NOMO-1 (cell line): ENCODE data around the gene XKR8.
A peak's percentile ranks its signal among the peaks of the same experiment; 100 is the strongest.

Source experiments
- DNase-seq, 2 experiments: peaks; one replicate each; lab custom pipeline; 2025; ENCODE audit not compliant: unreplicated experiment in 2 of 2; lab: John Stamatoyannopoulos, UW

XKR8 gene, protein sequence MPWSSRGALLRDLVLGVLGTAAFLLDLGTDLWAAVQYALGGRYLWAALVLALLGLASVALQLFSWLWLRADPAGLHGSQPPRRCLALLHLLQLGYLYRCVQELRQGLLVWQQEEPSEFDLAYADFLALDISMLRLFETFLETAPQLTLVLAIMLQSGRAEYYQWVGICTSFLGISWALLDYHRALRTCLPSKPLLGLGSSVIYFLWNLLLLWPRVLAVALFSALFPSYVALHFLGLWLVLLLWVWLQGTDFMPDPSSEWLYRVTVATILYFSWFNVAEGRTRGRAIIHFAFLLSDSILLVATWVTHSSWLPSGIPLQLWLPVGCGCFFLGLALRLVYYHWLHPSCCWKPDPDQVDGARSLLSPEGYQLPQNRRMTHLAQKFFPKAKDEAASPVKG

DNA sequence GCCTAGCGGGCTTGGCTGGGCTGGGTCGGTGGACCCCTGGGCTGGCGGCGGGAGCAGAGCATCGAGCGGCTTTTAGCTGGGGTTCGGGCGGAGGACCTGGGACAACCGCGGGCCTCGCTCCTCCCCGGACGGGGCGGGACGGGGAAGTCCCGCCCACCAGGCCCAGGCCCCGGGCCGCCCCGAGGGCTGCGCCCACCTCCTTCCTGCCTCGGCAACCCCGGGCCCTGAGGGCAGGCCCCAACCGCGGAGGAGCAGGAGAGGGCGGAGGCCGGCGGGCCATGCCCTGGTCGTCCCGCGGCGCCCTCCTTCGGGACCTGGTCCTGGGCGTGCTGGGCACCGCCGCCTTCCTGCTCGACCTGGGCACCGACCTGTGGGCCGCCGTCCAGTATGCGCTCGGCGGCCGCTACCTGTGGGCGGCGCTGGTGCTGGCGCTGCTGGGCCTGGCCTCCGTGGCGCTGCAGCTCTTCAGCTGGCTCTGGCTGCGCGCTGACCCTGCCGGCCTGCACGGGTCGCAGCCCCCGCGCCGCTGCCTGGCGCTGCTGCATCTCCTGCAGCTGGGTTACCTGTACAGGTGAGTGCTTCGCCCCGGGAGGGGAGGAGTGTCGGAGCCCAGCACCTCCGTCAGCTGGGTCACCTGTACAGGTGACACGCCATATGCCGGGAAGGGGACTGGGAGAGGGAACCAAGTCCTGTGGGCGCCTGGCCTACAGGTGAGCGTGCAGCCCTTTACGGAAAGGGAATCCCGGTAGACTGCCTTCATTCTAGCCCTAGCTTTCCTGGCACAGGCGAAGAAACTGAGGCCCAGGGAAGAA lies at the start of gene XKR8:
Gene XKR8 (plus strand): TSS at position 182 of the 812 bp plus-strand sequence. CDS start 97 bp downstream, at position 279.
- DNase-seq: peak; percentile 73 to 83

DNA sequence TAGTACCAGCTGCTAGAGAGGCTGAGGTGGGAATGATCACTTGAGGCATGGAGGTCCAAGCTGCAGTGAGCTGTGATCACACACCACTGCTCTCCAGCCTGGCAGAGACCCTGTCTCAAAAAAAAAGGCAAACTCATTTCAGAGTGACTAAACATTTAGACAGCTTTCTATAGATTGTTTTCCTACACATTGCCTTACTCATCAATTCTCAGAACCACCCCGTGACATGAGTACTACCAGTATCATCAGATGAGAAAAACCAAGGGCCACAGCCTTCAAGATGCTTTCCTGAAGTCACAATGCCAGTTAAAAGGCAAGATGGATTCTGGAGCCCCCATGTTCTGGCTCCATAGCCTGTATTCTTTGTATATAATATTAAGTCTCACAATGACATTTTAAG lies 47.3 kb upstream of the XKR8 start:
- DNase-seq: no peak

DNA sequence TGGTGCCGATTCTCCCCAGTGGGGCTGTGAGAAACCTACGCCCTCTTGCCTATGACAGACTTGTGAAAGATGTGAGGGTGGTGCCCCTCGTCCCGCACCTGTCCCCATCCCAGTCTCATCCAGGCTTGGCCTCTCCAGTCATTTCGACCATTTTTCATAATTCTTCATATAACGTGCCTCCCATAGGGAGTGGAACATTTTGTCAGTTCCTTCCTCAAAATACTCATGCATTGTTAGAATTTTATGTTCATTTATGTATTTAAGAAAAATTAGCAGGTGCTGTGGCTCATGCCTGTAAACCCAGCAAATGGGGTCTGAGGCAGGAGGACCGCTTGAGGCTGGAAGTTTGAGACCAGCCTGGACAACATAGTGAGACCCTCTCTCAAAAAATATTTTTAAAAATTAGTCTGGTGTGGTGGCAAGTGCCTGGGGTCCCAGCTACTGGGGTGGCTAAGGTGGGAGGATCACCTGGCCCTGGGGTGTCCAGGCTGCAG lies 44.6 kb upstream of the XKR8 start:
- no peak for DNase-seq

DNA sequence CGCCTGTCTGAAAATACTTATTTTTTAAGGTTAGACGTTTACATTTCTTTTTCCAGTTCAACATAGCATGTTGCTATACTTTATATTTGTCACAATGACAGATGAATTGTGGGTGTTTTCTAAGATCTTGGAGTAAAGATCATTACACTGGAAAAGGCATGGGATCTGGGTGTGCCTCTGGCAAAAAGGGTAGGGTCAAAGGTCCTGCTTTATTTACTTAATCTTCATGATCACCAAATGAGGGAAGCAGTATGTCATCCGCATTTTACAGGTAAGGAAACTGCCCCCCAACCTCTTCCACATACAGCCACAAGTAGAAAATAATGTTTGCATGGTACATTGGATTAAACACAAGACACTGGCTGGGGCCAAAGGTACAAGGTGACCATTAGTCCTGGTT lies 37.5 kb upstream of the XKR8 start:
- DNase-seq: no peak

DNA sequence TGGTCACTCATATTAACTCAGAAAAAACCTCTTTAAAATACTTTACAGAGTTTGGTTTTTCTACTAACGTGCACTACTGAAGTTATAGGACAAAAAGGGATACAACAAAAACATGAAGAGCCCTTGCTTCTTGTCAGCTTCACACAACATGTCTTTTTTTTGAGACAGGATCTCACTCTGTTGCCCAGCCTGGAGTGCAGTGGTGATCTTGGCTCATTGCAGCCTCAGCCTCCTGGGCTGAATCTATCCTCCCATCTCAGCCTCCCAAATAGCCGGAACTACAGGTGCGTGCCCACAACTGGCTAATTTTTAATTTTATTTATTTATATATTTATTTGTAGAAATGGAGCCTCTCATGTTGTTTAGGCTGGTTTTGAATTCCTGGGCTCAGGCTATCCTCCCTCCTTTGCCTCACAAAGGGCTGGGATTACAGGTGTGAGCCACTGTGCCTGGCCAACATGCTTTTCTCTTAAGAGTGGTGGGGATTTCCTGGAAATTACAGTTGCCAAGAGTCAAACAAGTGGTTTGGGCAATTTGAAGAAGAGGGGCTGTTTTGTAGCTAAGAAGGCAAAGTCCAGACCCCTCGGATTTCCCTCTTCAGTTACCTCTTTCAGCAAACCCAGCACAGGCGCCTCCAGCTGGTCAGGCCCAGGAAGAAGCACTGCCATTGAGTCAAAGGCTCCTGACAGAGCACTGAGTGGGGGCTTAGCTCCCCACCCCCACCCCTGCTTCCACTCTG lies 31.4 kb upstream of the XKR8 start:
- DNase-seq: no peak

DNA sequence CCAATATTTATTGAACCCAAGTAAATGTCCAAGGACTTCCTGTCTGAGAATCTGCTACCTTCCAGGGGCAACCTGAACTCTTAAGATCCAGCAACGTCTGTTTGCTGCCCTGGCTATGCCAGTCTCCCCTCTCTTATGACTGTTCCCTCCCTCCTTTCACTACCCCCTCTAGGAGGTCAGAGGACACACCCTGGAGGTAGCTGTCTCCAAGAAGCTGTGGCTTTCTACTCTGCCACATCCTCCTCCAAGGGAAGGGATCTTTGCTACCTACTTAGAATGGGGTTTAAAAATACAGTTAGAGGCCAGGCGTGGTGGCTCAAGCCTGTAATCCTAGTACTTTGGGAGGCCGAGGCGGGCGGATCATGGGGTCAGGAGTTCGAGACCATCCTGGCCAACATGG lies 28.6 kb upstream of the XKR8 start:
- no peak for DNase-seq

DNA sequence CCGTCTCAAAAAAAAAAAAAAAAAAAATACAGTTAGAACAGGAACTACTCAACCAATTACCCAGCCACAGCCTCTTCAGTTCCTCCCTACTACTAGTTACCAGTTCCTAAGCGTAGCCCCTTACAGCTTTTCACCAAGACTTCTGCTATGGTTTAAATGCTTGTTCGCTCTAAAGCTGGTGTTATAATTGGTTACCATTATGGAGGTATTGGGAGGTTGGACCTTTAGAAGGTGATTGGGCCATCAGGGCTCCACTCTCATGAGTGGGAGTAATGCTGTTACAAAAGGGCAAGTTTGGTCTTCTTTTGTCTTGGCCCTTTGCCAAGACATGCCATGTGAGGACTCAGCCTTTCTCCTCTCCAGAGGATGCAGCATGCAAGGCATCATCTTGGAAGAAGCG lies 28.0 kb upstream of the XKR8 start:
- DNase-seq: peak; percentile 69 to 84

DNA sequence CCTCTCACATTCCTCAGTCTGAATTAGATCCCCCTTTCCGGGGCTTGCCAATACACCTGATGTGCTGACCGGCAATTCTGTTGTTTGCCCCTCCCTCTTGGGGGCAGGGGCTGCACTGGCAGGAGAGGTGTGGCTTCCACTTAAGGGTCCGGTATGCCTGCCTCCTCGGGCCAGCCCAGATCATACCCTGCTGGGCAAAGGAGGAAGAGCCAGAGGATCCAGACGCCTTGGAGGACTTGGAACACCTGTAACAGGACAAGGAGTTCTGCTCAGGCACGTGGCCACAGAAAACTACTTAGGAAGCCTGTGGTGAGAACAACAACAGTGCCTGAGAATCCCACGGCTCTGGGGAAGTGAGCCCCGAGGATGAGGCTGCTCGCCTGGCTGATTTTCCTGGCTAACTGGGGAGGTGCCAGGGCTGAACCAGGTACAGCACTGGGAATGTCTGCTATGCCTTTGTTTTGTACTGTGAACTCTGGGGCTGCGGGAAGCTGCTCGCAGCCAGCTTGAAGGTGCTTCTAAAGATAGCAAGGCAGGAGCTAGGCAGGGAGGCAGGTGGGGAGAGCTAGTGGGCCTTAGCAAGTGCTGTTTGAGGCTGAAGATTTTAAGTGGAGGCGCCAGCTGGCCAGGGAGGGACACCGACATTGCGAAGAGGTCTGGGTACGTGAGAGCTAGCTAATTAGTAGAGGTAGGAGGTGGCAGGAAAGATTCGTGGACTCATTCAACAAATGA lies 24.8 kb upstream of the XKR8 start, which contains the start of gene SMPDL3B:
Gene SMPDL3B (plus strand): TSS at position 183 of the 732 bp plus-strand sequence. CDS start 184 bp downstream, at position 367.
- no peak for DNase-seq

DNA sequence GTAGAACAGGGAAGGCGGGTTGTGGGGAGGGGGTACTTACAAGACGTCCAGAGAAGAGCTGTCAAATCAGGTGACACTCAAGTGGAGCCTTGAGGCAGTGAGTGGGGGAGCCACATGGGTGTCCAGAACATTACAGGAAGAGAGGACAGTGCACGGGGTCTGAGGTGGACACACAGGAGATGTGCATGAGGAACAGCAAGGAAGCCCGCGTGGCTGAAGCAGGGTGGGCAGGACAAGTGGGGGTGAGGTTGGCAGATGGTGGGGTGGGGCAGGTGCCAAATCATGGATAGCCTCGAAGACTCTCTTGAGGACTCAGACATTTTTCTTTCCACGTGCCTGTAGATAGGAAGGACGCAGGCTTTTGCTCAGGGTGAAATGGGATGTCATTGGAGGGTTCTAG lies 24.1 kb upstream of the XKR8 start:
- no peak for DNase-seq

DNA sequence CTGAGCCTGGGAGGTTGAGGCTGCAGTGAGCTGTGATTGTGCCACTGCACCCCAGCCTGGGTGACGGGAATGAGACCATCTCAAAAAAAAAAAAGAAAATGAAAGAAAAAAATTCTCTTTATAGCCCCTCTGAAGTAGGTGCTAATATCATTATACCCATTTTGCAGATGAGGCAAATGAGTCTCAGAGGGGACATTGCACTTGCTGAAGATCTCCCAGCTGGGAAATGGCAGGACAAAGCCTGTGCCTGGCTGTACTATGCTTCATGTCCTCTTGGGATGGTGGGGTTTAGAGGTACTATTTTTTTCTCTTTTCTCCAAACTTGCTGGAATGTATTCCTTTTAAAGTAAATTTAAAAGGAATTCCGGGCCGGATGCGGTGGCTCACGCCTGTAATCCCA lies 23.4 kb upstream of the XKR8 start:
- DNase-seq: no peak

DNA sequence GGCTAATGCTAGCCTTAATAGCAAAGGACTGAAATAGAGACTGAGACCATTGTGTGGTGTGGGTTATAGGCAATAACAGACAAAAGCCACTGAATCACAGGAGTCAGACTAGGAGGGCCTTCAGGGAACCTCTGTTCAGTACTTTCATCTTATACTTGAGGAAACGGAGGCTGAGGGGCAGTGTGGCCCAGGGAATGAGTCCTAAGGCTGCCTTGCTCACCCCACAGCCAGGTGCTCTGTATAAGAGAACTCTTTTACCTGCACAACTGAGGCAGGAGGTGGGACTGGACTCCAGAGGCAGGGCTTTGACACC lies 22.3 kb upstream of the XKR8 start:
- DNase-seq: no peak

DNA sequence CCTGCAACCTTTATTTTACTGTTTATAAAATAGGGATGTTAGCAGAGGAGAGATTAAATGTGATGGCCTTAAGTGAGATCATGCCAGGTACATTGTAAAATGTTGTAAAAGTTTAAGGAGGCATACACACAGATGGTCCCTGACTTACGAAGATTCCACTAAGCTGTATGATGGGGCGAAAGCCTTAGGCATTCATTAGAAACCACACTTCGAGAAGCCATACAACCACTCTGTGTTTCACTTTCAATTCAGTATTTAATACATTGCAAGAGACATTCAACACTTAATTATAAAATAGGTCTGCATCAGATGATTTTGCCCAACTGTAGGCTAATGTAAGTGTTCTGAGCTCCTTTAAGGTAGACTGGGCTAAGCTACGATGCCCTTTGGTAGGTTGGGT lies 21.3 kb upstream of the XKR8 start:
- DNase-seq: no peak

DNA sequence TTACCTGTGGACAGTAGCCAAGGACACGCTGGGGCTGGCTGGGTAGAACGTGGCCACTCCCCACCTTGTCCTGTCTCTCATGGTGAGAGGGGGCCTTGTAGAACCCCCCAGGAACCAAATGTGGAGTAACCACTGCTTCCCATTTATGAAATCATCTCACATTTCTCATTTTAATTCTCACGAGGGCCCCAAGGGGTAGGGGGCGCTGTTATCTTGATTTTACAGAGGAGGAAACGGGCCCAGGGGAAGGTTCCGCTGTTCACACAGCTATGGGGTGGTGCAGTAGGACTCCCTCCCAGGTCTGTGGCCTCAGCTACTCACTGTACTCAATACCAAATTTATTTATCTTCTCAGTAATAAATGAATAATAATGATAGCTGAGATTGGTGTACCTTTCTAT lies 19.5 kb upstream of the XKR8 start:
- peak; percentile 50 to 55 for DNase-seq

DNA sequence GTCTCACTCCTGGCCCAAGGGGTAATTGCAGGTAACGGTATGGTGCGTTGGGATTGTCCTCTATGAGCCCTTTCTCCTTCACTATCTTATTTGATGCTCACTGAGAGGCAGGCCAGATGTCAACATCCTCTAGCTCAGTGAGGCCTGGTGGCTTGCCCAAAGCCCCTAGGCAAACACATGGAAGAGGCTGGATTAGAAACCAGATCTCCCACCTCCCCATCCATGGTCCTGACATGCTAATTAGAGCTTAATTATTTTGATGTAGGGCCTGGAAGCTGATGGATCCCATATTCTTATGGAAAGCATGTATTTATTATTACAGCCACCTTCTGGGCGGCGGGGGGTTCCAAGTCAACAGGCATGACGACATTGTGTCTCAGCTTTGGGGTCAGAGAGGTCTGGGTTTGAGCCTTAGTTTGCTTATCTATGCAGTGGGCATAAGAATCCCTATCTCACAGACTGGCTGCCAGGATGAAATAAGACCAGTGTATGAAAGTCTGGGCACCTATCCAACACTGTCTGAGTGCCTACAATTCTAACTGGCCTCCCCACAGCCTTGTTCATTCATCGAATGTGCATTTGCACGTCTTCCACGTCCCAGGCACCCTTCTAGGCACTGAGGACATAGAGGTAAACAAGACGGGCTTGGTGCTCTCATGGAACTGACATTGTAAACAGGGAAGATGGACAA lies 18.8 kb upstream of the XKR8 start:
- no peak for DNase-seq

DNA sequence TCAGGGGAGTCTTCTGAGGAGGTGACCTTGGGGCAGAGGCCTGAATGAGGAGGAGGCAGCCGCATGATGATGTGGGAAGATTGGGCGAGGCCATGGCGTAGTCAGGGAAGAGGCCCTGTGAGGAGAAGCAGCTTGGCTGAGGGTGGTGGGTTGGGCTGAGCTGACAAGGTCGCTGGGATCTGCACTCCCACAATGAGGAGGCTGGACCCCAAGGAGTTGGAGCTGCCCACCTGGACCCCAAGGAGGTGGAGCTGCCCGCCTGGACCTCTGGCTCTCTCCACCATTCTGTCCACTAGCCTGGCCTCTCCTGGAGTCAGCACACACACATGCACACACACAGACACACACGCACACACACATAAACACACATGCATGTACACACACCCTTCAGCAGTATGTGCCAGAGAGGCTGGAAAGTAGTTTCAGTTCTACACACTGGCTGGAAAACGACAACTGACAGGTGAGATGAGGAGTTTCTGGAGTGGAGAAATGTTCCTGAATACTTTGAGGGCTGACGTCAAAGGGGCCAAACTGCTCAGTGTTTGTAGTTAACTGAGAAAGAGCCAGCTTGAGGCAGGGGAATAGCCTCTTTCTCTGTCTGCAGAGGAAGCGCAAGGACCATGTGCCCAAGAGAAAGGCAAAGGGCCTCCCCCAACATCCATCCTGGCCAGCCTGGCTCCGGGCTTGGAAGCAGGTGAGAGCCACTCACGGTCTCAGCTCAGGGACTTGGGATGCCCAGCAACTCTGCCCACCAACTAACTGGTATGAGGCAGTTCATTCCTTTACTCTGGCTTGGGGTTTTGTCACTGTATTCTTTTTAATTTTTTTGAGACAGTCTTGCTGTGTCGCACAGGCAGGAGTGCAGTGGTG lies 17.9 kb upstream of the XKR8 start:
- DNase-seq: no peak

DNA sequence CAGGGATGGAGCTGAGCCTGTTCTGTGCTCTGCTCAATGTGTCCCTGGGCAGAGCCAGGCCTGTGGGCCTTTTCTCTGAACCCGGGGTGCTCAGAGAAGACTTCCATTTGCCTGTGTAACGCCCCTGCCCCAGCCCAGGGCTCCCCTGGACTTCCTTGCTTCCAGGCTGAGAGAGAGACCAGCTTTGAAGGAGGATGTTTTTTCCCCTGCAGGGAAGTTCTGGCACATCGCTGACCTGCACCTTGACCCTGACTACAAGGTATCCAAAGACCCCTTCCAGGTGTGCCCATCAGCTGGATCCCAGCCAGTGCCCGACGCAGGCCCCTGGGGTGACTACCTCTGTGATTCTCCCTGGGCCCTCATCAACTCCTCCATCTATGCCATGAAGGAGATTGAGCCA lies 14.8 kb upstream of the XKR8 start:
- DNase-seq: no peak

DNA sequence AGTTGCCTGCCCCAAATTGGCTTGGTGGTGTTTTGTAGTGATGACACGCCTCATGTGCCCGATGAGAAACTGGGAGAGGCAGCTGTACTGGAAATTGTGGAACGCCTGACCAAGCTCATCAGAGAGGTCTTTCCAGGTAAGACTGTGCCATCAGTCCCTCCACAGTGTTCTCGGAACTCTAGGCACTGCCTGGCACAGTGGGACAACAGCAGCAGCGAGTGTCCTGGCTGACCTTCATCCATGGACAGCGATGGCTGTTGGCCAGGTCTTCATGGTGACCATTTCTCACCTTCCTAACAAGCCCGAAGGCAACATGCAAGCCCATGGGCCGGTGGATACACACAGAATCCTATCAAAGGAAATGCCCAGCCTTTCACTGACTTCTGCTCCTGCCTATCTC lies 10.7 kb upstream of the XKR8 start:
- DNase-seq: no peak

DNA sequence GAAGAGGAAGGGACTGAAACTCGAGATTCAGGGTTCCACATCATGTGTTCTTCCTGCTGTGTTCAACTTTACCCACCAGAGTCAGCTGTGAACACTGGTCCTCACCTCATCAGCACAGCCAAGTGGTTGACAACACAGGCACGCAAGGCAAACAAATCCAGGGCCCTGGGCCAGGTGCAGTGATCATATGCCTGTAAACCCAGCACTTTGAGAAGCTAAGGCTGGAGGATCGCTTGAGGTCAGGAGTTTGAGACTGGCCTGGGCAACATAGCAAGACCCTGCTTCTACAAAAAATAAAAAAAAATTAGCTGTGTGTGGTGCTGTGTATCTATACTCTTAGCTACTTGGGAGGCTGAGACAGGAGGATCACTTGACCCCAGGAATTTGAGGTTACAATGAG lies 8.4 kb upstream of the XKR8 start:
- DNase-seq: no peak

DNA sequence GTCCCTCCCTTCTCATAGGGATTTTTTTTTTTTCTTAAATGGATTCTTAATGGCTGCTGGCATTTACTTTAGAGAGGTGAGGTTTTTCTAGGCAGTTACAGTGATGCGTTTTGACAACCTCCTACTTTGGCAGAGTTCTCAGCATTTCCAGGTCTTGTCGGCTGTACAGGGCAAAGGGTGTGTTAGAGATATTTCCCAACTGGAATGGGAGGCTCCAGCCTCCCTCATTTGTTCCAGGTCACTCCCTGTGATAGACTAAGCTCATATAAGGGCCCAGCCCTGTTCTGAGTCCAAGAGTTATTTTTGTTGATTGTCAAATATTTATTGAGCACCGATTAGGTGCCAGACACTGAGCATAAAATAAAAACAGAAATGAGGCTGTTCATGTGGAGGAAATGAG lies 7.6 kb upstream of the XKR8 start:
- DNase-seq: no peak
